HG02798 (cell line): Measurements from ENCODE around the gene TAGLN3.

Source experiments
- ATAC-seq: cut with Tn5 transposase; IDR thresholded peaks from one replicate; pipeline ENCODE4 v1.9.1; 2021; ENCODE audit warnings: mild to moderate bottlenecking; ENCODE audit not compliant: unreplicated experiment, poor library complexity

The TAGLN3 gene

GRCh38 chr3:112042842-112043280 is 44.1 kb downstream of the TAGLN3 start:
- ATAC-seq: no peak

- ATAC-seq: peak; percentile 93
These were observed 45.0 kb downstream of the TAGLN3 start for GRCh38 chr3:112043621-112044201.

- no peak for ATAC-seq
These were observed 47.9 kb downstream of the TAGLN3 start for GRCh38 chr3:112046599-112046998.

- ATAC-seq: no peak
These were observed 48.5 kb downstream of the TAGLN3 start for GRCh38 chr3:112047264-112047663.

GRCh38 chr3:112048911-112049310 is 50.2 kb downstream of the TAGLN3 start:
- no peak for ATAC-seq

GRCh38 chr3:112053229-112053628 is 54.5 kb downstream of the TAGLN3 start:
- ATAC-seq: no peak

- ATAC-seq: no peak
These were observed 57.8 kb downstream of the TAGLN3 start for GRCh38 chr3:112056451-112056929.

- no peak for ATAC-seq
These were observed 60.8 kb downstream of the TAGLN3 start for GRCh38 chr3:112059497-112059896.

- ATAC-seq: no peak
These were observed 62.4 kb downstream of the TAGLN3 start for GRCh38 chr3:112061152-112061551.
